ENCODE results near the gene FRK.

- TF ChIP-seq CTCF (IDR thresholded peaks at IDR 0.05) (peak; percentile 28 to 76 (median 57)), POLR2A (IDR thresholded peaks at IDR 0.05) (peak; percentile 48 to 93 (median 92))
These were observed at the start of gene FRK for GRCh38 chr6:116060572-116061283.
